GM04503 (cell line): ENCODE measurements around the gene CXCL3.
"Not testable (repeated sequence)": the region's sequence is repeated elsewhere in the genome, so short reads cannot be mapped to it uniquely, and the experiment has no call there.

Source experiments
- DNase-seq: peaks from one replicate; pipeline ENCODE4 v3.0.0-alpha.2; 2012; ENCODE audit warnings: low read depth

The CXCL3 gene

GRCh38 chr4:74038425-74039314 is at the start of gene CXCL3:
CXCL3 (minus strand) TSS chr4:74038689; CDS start chr4:74038611, 78 bp downstream.
- DNase-seq, result no peak

- DNase-seq, result no peak
Measured at GRCh38 chr4:74087481-74087880, 49.0 kb upstream of the CXCL3 start.

GRCh38 chr4:74085669-74086068 is 47.2 kb upstream of the CXCL3 start:
- no peak for DNase-seq

- no peak for DNase-seq
Measured at GRCh38 chr4:74084984-74085383, 46.5 kb upstream of the CXCL3 start.

- DNase-seq, result no peak
Measured at GRCh38 chr4:74083546-74083945, 45.1 kb upstream of the CXCL3 start.

- DNase-seq, result no peak
Measured at GRCh38 chr4:74081035-74081434, 42.5 kb upstream of the CXCL3 start.

GRCh38 chr4:74080351-74080750 is 41.9 kb upstream of the CXCL3 start:
- DNase-seq, result not testable (repeated sequence)

- not testable (repeated sequence) for DNase-seq
Measured at GRCh38 chr4:74079024-74079423, 40.5 kb upstream of the CXCL3 start.

- no peak for DNase-seq
Measured at GRCh38 chr4:74073358-74073757, 34.9 kb upstream of the CXCL3 start.

GRCh38 chr4:74072739-74073138 is 34.2 kb upstream of the CXCL3 start:
- DNase-seq, result no peak

- no peak for DNase-seq
Measured at GRCh38 chr4:74067586-74067985, 29.1 kb upstream of the CXCL3 start.

GRCh38 chr4:74066232-74066631 is 27.7 kb upstream of the CXCL3 start:
- no peak for DNase-seq

GRCh38 chr4:74065115-74065642 is 26.7 kb upstream of the CXCL3 start:
- DNase-seq, result no peak

- DNase-seq, result no peak
Measured at GRCh38 chr4:74063859-74064258, 25.4 kb upstream of the CXCL3 start.

- DNase-seq, result no peak
Measured at GRCh38 chr4:74062953-74063352, 24.5 kb upstream of the CXCL3 start.

GRCh38 chr4:74061430-74061829 is 22.9 kb upstream of the CXCL3 start:
- no peak for DNase-seq

GRCh38 chr4:74059161-74059829 is 20.8 kb upstream of the CXCL3 start:
- DNase-seq, result no peak

GRCh38 chr4:74058048-74058651 is 19.7 kb upstream of the CXCL3 start:
- DNase-seq, result no peak

GRCh38 chr4:74057588-74057987 is 19.1 kb upstream of the CXCL3 start:
- no peak for DNase-seq

GRCh38 chr4:74056858-74057562 is 18.5 kb upstream of the CXCL3 start:
- DNase-seq, result peak; percentile 49

- no peak for DNase-seq
Measured at GRCh38 chr4:74056114-74056857, 17.8 kb upstream of the CXCL3 start.
